ENCODE measurements around the gene AFP. TPM values are rescaled to one million over a fixed set of nuclear protein-coding genes. Genes with fewer than 3 reads are reported as not detected.

AFP gene
- total and polyA plus RNA-seq, 2 experiments from 2014 or later, result 0.77 to 9.1 TPM

- H3K9me3 ChIP-seq (ENCODE audit: low read depth), result no peaks in the 10 kb centered on the region
- TF ChIP-seq, protein P1, sequence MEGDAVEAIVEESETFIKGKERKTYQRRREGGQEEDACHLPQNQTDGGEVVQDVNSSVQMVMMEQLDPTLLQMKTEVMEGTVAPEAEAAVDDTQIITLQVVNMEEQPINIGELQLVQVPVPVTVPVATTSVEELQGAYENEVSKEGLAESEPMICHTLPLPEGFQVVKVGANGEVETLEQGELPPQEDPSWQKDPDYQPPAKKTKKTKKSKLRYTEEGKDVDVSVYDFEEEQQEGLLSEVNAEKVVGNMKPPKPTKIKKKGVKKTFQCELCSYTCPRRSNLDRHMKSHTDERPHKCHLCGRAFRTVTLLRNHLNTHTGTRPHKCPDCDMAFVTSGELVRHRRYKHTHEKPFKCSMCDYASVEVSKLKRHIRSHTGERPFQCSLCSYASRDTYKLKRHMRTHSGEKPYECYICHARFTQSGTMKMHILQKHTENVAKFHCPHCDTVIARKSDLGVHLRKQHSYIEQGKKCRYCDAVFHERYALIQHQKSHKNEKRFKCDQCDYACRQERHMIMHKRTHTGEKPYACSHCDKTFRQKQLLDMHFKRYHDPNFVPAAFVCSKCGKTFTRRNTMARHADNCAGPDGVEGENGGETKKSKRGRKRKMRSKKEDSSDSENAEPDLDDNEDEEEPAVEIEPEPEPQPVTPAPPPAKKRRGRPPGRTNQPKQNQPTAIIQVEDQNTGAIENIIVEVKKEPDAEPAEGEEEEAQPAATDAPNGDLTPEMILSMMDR (IDR thresholded peaks at IDR 0.05; ENCODE audit: low read depth, low read length), result no peak
- H3K27ac ChIP-seq, result no peak overlapping the region
- H3K36me3 ChIP-seq, result no peaks in the 10 kb centered on the region
- H3K4me3 ChIP-seq, result no peak overlapping the region
- DNase-seq (ENCODE audit: low read depth in 1 of 2, low spot score in 1 of 2), result no peak
- no peaks in the 10 kb centered on the region for H3K27me3 ChIP-seq
- H3K4me1 ChIP-seq (ENCODE audit: low read depth), result no peaks in the 10 kb centered on the region
Observed at GRCh38 chr4:73443224-73443623, 7.2 kb downstream of the AFP start.

GRCh38 chr4:73445383-73446335 is 9.6 kb downstream of the AFP start:
- Histone ChIP-seq H3K9me3 (ENCODE audit: low read depth) (no peaks in the 10 kb centered on the region), H3K27ac (no peak overlapping the region), H3K4me1 (ENCODE audit: low read depth) (no peaks in the 10 kb centered on the region), H3K27me3 (no peaks in the 10 kb centered on the region), H3K4me3 (no peak overlapping the region), H3K36me3 (no peaks in the 10 kb centered on the region)
- TF ChIP-seq, protein P1 (IDR thresholded peaks at IDR 0.05; ENCODE audit: low read depth, low read length), result no peak
- peak in 1 of 2 donors; percentile 6 for DNase-seq (ENCODE audit: low read depth in 1 of 2, low spot score in 1 of 2)

DNA sequence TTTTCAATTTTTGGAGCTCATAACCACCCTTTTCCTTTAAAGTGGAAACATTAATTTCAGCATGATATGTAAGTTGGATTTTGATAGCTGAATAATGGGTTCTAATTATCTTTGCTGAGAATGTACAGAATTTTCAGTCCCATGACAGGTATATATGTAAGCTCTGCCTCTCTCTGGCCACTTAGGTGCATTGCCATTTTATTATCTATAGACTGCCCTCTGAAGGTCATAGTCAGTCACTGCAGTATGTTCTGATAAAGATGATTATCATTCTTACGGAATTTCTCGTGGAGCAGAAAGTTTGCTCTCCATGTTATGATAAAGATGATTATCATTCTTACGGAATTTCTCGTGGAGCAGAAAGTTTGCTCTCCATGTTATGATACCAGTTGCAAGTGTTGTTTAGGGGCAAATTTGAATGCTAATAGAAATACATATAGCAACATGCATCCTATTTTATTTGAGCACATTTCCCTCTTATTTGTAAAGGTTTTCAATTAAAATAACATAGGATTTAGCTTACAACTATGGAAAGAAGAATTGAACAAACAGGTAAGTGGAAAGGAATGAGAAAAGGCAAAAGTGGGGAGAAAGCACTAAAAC is 10.4 kb downstream of the AFP start:
- DNase-seq (ENCODE audit: low read depth in 1 of 2, low spot score in 1 of 2), result peak; percentile 63 to 65
- TF ChIP-seq, protein P1 (IDR thresholded peaks at IDR 0.05; ENCODE audit: low read depth, low read length), result peak; percentile 78
- no peaks in the 10 kb centered on the region for H3K27me3 ChIP-seq

DNA sequence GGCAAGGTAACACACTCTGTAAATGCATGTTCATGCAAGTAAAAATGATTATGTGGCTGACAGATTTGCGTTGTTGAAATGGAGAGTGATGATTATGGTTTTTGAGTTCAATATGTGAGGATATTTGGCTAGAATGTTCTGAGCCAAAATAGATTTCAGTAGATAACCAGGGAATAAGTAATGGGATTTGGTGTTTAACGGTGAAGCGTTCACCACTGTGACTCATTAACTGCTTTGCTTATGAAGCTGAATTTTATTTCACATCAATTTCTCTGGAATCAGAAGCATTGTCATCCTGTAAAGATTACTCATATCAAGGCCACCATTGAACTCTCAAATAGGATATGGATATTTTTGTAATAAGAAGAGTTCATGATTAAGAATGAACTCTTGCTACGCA is 11.7 kb downstream of the AFP start:
- TF ChIP-seq, protein P1 (IDR thresholded peaks at IDR 0.05; ENCODE audit: low read depth, low read length), result no peak
- no peaks in the 10 kb centered on the region for H3K36me3 ChIP-seq
- H3K4me3 ChIP-seq, result no peak overlapping the region
- H3K27ac ChIP-seq, result no peak overlapping the region
- no peaks in the 10 kb centered on the region for H3K4me1 ChIP-seq (ENCODE audit: low read depth)
- no peaks in the 10 kb centered on the region for H3K27me3 ChIP-seq
- DNase-seq (ENCODE audit: low read depth in 1 of 2, low spot score in 1 of 2), result no peak
- no peaks in the 10 kb centered on the region for H3K9me3 ChIP-seq (ENCODE audit: low read depth)

More for the DNA sequence above, 10.4 kb downstream of the AFP start:
- no peaks in the 10 kb centered on the region for H3K4me1 ChIP-seq (ENCODE audit: low read depth)
- H3K36me3 ChIP-seq, result no peaks in the 10 kb centered on the region
- H3K9me3 ChIP-seq (ENCODE audit: low read depth), result no peaks in the 10 kb centered on the region
- H3K4me3 ChIP-seq, result no peak overlapping the region
- H3K27ac ChIP-seq, result no peak overlapping the region

DNA sequence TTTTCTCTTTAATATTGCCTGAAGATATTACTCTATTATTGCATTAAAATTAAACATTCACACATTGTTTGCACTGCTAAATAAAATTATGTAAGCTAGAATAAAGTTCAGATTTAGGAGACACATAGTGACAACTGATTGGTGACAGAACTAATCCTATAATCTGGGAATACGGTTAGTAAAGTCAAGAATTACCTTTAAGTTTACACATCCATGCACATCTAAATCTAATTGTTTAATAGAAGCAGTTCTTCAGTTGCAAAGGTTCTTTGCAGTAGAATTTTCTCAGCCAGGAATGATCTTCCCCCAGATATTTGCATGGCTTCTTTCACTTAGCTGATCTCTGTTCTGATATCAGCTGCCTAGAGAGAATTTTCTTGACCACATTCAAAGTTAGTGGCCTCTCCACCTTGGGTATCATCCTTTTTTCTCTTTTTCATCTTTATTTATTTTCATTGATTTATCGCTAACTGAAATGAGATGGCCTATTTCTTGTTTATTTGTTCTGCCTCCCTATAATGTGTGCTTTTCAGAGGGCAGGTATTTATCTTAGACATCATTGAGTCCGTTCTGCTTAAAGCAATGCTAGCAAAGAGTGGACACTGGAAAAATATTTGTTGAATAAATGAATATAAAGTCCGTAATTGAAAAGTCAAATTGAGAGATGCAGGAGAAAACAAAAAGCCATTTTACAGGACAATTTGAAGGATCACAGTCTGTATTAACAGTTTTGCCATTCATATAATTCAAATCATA is 12.6 kb downstream of the AFP start:
- H3K27me3 ChIP-seq, result no peaks in the 10 kb centered on the region
- no peak overlapping the region for H3K4me3 ChIP-seq
- TF ChIP-seq, protein P1 (IDR thresholded peaks at IDR 0.05; ENCODE audit: low read depth, low read length), result no peak
- H3K9me3 ChIP-seq (ENCODE audit: low read depth), result no peaks in the 10 kb centered on the region
- DNase-seq (ENCODE audit: low read depth in 1 of 2, low spot score in 1 of 2), result no peak
- no peaks in the 10 kb centered on the region for H3K36me3 ChIP-seq
- no peak overlapping the region for H3K27ac ChIP-seq
- H3K4me1 ChIP-seq (ENCODE audit: low read depth), result peaks cover 6% of the 10 kb centered on the region
